DOHH2 (cell line): Measurements from ENCODE around the gene RFC4.

Experiments
- H3F3A ChIP-seq: fragments of 200-600 bp; sonication (generic), shearing (Covaris generic); 2 replicates; pipeline ENCODE4 v1.6.0; 2016; ENCODE audit warnings: antibody characterized with exemption, mild to moderate bottlenecking; ENCODE audit not compliant: control insufficient read depth, insufficient read depth
- H3K27ac ChIP-seq: fragments of 200-600 bp; sonication (generic); 2 replicates; pipeline ENCODE4 v1.5.1; 2014; ENCODE audit warnings: low read depth, mild to moderate bottlenecking, low read length, moderate library complexity
- H3K27me3 ChIP-seq: fragments of 200-600 bp; sonication (generic); 2 replicates; pipeline ENCODE4 v1.6.1; 2014; ENCODE audit warnings: mild to moderate bottlenecking, low read length, mixed read lengths; ENCODE audit not compliant: control insufficient read depth
- H3K36me3 ChIP-seq: fragments of 200-600 bp; sonication (generic); 2 replicates; pipeline ENCODE4 v1.6.1; 2014; ENCODE audit warnings: mild to moderate bottlenecking, low read length, moderate library complexity, mixed read lengths; ENCODE audit not compliant: control insufficient read depth
- H3K4me1 ChIP-seq: fragments of 200-600 bp; sonication (generic); 2 replicates; pipeline ENCODE4 v1.6.1; 2014; ENCODE audit warnings: mild to moderate bottlenecking, low read length, mixed read lengths; ENCODE audit not compliant: control insufficient read depth
- H3K4me2 ChIP-seq: fragments of 200-600 bp; sonication (generic); 2 replicates; pipeline ENCODE4 v1.6.0; 2014; ENCODE audit warnings: mild to moderate bottlenecking, low read length, moderate library complexity
- H3K4me3 ChIP-seq: fragments of 200-600 bp; sonication (generic); 2 replicates; pipeline ENCODE4 v1.5.1; 2014; ENCODE audit warnings: mild to moderate bottlenecking, low read length, mixed read lengths
- H3K79me2 ChIP-seq: fragments of 200-600 bp; sonication (generic); 2 replicates; pipeline ENCODE4 v1.6.1; 2014; ENCODE audit warnings: mild to moderate bottlenecking, low read length, mixed read lengths; ENCODE audit not compliant: control insufficient read depth
- H3K9me2 ChIP-seq: fragments of 200-600 bp; sonication (generic); replicated peaks from 2 replicates; pipeline ENCODE4 v1.6.1; 2014; ENCODE audit warnings: mild to moderate bottlenecking, low read length, mixed read lengths; ENCODE audit not compliant: control insufficient read depth
- H3K9me3 ChIP-seq: fragments of 200-600 bp; sonication (generic); 2 replicates; pipeline ENCODE4 v1.6.1; 2014; ENCODE audit warnings: antibody characterized with exemption, low read length, mixed read lengths; ENCODE audit not compliant: control insufficient read depth, insufficient read depth
- H4K20me1 ChIP-seq: fragments of 200-600 bp; sonication (generic); 2 replicates; pipeline ENCODE4 v1.6.0; 2014; ENCODE audit warnings: low read depth, mild to moderate bottlenecking, antibody characterized with exemption, low read length, moderate library complexity; ENCODE audit not compliant: control insufficient read depth, insufficient read depth
- EZH2phosphoT487 ChIP-seq: fragments of 200-600 bp; sonication (generic); IDR thresholded peaks from 2 replicates; pipeline ENCODE4 v1.6.1; 2017; ENCODE audit warnings: borderline replicate concordance, mild to moderate bottlenecking, antibody characterized with exemption, low read length, moderate library complexity, mixed read lengths
- TF ChIP-seq, protein P1 (sequence below): fragments of 200-600 bp; sonication (generic); IDR thresholded peaks from one replicate; pipeline ENCODE4 v1.5.1; 2014; ENCODE audit warnings: antibody characterized with exemption, mild to moderate bottlenecking, low read depth, low read length; ENCODE audit not compliant: poor library complexity, severe bottlenecking

RFC4 gene

DNA sequence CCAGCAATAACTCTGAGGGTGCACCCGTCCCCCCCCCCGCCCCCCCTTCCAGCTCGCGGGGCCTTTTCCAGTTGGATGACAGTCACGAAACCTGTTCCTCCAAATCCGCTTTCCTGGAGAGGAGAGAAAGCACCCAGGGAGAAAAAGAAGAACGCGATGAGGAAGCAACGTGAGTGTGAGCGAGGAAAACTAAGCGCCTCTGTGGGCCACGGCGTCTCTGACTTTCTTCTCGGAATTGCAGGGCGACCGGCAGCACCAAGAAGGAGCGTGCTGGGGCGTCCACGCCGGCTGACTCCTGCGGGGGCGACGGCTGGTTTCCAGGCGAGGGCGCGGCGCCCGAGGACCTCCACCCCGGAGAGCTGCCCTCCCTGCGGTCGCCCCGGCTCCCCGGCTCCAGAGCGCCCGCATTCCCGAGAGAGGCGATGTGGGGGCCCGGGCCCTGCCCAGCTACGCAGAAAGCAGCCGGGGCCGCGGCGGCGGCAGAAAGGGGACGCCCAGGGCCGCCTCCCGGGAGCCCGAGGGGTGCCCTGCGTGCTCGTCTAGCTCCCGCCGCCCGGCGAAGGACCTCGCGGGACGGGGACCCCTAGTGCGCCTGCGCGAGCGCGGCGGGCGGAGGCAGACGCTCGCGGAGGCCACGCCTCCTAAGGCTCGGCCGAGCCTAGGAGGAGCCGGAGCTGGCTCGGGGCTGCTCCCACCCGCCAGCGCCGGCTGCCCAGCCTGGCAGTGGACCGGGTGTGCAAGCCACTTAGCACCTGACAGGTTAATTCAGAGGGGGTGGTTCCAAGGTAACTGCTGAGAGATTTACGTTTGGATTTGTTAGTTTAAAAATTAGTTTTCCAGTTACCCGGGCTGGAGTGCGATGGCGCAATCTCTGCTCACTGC, 20.9 kb upstream of the RFC4 start:
- Histone ChIP-seq H3K9me3 (no peaks in the 10 kb centered on the region), H3K4me1 (peaks cover 27% of the 10 kb centered on the region), H4K20me1 (no peaks in the 10 kb centered on the region), H3K36me3 (no peaks in the 10 kb centered on the region), H3F3A (peaks cover 9% of the 10 kb centered on the region; the same call in 1 of the 2 replicates), H3K4me2 (peak overlapping the region; percentile 96), H3K4me3 (peak overlapping the region; percentile 80), H3K9me2 (no peaks in the 10 kb centered on the region), H3K27me3 (peaks cover 44% of the 10 kb centered on the region), H3K27ac (peak overlapping the region; percentile 18), H3K79me2 (peaks cover 13% of the 10 kb centered on the region)
- no peak for TF ChIP-seq EZH2phosphoT487
- TF ChIP-seq, protein P1, sequence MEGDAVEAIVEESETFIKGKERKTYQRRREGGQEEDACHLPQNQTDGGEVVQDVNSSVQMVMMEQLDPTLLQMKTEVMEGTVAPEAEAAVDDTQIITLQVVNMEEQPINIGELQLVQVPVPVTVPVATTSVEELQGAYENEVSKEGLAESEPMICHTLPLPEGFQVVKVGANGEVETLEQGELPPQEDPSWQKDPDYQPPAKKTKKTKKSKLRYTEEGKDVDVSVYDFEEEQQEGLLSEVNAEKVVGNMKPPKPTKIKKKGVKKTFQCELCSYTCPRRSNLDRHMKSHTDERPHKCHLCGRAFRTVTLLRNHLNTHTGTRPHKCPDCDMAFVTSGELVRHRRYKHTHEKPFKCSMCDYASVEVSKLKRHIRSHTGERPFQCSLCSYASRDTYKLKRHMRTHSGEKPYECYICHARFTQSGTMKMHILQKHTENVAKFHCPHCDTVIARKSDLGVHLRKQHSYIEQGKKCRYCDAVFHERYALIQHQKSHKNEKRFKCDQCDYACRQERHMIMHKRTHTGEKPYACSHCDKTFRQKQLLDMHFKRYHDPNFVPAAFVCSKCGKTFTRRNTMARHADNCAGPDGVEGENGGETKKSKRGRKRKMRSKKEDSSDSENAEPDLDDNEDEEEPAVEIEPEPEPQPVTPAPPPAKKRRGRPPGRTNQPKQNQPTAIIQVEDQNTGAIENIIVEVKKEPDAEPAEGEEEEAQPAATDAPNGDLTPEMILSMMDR = no peak

DNA sequence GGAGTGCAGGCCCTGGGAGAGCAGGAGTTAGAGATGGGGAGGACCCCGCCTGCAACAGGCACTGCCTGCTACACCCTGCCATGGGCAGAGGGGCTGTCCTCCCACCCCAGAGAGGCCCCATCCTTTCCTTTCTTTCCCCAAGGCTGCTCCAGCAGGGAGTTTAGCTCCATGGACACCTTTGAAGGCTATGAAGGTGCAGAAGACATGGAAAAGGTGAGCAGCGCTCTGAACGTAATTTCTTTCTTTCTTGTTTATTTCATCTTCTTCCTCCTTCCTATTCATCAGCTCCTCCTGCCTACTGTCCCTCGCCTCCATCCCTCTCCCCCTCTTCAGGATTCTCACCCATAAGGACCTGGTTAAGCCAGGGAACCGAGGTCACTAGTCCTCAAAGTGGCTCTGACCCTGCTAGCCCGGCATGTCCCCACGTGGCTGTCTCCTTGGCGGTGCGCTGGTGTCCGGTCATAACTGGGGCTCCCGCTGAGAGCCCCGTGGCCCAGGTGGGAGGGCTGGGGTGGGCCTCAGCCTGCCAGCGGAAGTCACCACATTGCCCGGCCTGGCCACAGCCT, 20.2 kb upstream of the RFC4 start:
- H3K9me3 ChIP-seq = no peaks in the 10 kb centered on the region

DNA sequence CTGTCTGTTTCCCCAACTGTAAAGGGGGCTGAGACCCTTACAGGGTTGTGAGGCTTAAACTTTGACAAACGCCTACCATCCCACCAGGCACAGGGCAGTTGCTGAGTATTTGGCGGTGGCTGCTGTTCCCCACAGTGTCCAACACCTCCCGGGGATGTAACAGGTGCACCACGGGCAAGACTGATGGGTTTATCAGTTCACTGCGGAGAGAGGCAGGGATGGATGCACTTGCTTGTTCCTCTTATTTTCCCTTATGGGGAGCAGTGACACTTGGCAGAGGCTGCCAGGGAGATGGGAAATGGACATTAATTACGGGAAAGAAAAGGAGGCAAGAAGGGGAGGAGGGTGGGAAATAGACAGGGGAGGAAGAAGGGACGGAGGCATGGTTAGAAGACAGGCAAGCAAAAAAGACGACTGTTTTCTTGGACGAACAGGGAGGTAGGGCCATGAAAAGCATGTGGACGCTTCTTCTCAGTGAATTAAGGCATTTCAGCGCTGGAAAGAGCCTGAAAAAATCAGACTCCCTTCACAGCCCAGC, 19.7 kb upstream of the RFC4 start:
- peaks cover 32% of the 10 kb centered on the region for H3K27me3 ChIP-seq
- no peak for TF ChIP-seq EZH2phosphoT487
- TF ChIP-seq, protein P1 = no peak
- H3K4me1 ChIP-seq = peaks cover 34% of the 10 kb centered on the region
- H3K27ac ChIP-seq = no peak overlapping the region
- no peaks in the 10 kb centered on the region for H4K20me1 ChIP-seq
- H3K9me3 ChIP-seq = no peaks in the 10 kb centered on the region
- H3K9me2 ChIP-seq = no peaks in the 10 kb centered on the region
- peak overlapping the region; percentile 96 for H3K4me2 ChIP-seq
- peaks cover 13% of the 10 kb centered on the region for H3K79me2 ChIP-seq
- no peaks in the 10 kb centered on the region for H3K36me3 ChIP-seq
- peaks cover 9% of the 10 kb centered on the region; the same call in 1 of the 2 replicates for H3F3A ChIP-seq
- peak overlapping the region; percentile 80 for H3K4me3 ChIP-seq

More for the DNA sequence above, 20.2 kb upstream of the RFC4 start:
- Histone ChIP-seq H3K9me2 (no peaks in the 10 kb centered on the region), H3F3A (peaks cover 9% of the 10 kb centered on the region; the same call in 1 of the 2 replicates), H3K27ac (no peak overlapping the region), H3K36me3 (no peaks in the 10 kb centered on the region), H3K27me3 (peaks cover 37% of the 10 kb centered on the region), H3K4me2 (peak overlapping the region; percentile 96), H3K4me3 (peak overlapping the region; percentile 80), H3K4me1 (peaks cover 33% of the 10 kb centered on the region), H4K20me1 (no peaks in the 10 kb centered on the region), H3K79me2 (peaks cover 13% of the 10 kb centered on the region)
- TF ChIP-seq EZH2phosphoT487 = no peak
- TF ChIP-seq, protein P1 = no peak
